T-helper 17 cell (primary cell): ENCODE results near the gene KCNA1. TPM values are rescaled to one million over a fixed set of nuclear protein-coding genes. Genes with fewer than 3 reads are reported as not detected.
"Not testable (repeated sequence)": the region's sequence is repeated elsewhere in the genome, so short reads cannot be mapped to it uniquely, and the experiment has no call there.

ENCODE experiments used
- ATAC-seq: fragments of 150-1000 bp; cut with Tn5 transposase; 2 replicates; pipeline ENCODE4 v1.10.0; 2021; ENCODE audit warnings: mild to moderate bottlenecking, moderate library complexity
- DNase-seq, 3 donors: peaks; one replicate each; pipeline versions ENCODE4 v3.0.0 to v3.0.0-alpha.2; 2020 to 2021
- H3K9me3 ChIP-seq: one replicate; pipeline ENCODE4 v1.7.0; 2013; ENCODE audit warnings: low read length, mild to moderate bottlenecking; ENCODE audit not compliant: control insufficient read depth, poor library complexity, severe bottlenecking
- H3K27ac Mint-ChIP-seq: one replicate; pipeline ENCODE4 v1.8.0; 2022; ENCODE audit warnings: mild to moderate bottlenecking, moderate library complexity, mixed read lengths
- H3K27me3 Mint-ChIP-seq: one replicate; pipeline ENCODE4 v1.8.0; 2022; ENCODE audit warnings: mixed read lengths
- H3K36me3 Mint-ChIP-seq: one replicate; pipeline ENCODE4 v1.8.0; 2022; ENCODE audit warnings: low read depth, mixed read lengths
- H3K4me1 Mint-ChIP-seq: one replicate; pipeline ENCODE4 v1.8.0; 2022; ENCODE audit warnings: mild to moderate bottlenecking, mixed read lengths
- H3K4me3 Mint-ChIP-seq: one replicate; pipeline ENCODE4 v1.8.0; 2022; ENCODE audit warnings: mild to moderate bottlenecking, moderate library complexity, mixed read lengths
- total RNA-seq, 4 donors: library from RNA in 2 of 4; stranded (reverse) in 2 of 4; gene quantifications; one replicate each; pipeline ENCODE4 v1.2.3 and lab custom pipeline; 2022 to 2026

The KCNA1 gene
- total RNA-seq = not detected
- total RNA-seq (lab: John Stamatoyannopoulos, UW) = 0 reads per million in 2 donors

- ATAC-seq (peak; percentile 30), DNase-seq (no peak)
- peaks cover 16% of the 10 kb centered on the region for H3K4me1 Mint-ChIP-seq
- H3K36me3 Mint-ChIP-seq = peaks cover 11% of the 10 kb centered on the region
- peak within 1 kb of the TSS; percentile 91 for H3K4me3 Mint-ChIP-seq
- H3K27ac Mint-ChIP-seq = no peak within 1 kb of the TSS
- H3K9me3 ChIP-seq = peaks cover 4% of the 10 kb centered on the region
- H3K27me3 Mint-ChIP-seq = peaks cover 24% of the 10 kb centered on the region
Observed at GRCh38 chr12:4909734-4910501, at the start of gene KCNA1. TSS of gene KCNA1 (plus strand) at chr12:4909905. CDS start at chr12:4911379, 1,474 bp downstream.

GRCh38 chr12:4860741-4861140 is 49.0 kb upstream of the KCNA1 start:
- H3K4me1 Mint-ChIP-seq = peaks cover 9% of the 10 kb centered on the region
- H3K27me3 Mint-ChIP-seq = peaks cover 72% of the 10 kb centered on the region
- H3K4me3 Mint-ChIP-seq = no peak overlapping the region
- no peaks in the 10 kb centered on the region for H3K9me3 ChIP-seq
- no peak overlapping the region for H3K27ac Mint-ChIP-seq
- H3K36me3 Mint-ChIP-seq = peaks cover 3% of the 10 kb centered on the region
- ATAC-seq (no peak), DNase-seq (no peak)

- no peak overlapping the region for H3K4me3 Mint-ChIP-seq
- ATAC-seq = no peak
- H3K27ac Mint-ChIP-seq = no peak overlapping the region
- no peak for DNase-seq
- no peaks in the 10 kb centered on the region for H3K9me3 ChIP-seq
- H3K27me3 Mint-ChIP-seq = peaks cover 86% of the 10 kb centered on the region
- peaks cover 5% of the 10 kb centered on the region for H3K4me1 Mint-ChIP-seq
- peaks cover 3% of the 10 kb centered on the region for H3K36me3 Mint-ChIP-seq
Observed at GRCh38 chr12:4862809-4863208, 46.9 kb upstream of the KCNA1 start.

- H3K9me3 ChIP-seq = no peaks in the 10 kb centered on the region
- Mint-ChIP-seq H3K27me3 (peaks cover 82% of the 10 kb centered on the region), H3K4me1 (no peaks in the 10 kb centered on the region), H3K4me3 (no peak overlapping the region), H3K36me3 (peaks cover 3% of the 10 kb centered on the region), H3K27ac (no peak overlapping the region)
- DNase-seq (no peak), ATAC-seq (no peak)
Observed at GRCh38 chr12:4864575-4864974, 45.1 kb upstream of the KCNA1 start.

DNA sequence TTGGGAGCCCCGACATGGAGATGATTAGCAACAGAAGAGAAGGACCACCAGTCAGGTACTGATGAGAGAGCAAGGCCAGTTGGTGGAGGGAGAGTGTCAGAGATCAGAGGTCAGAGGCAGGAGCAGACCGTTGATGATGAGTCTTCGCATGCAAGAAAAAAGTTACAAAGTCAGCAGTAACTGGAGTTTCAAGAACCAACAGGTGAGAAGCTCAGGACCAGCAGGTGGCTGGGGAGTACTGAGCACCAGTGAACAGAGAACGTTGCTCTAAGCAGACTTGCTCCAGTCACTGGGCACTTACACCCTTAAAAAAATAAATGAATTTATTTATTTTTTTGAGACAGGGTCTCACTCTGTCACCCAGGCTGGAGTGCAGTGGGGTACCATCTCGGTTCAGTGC is 44.5 kb upstream of the KCNA1 start:
- ATAC-seq (no peak), DNase-seq (no peak)
- peaks cover 81% of the 10 kb centered on the region for H3K27me3 Mint-ChIP-seq
- H3K36me3 Mint-ChIP-seq = peaks cover 3% of the 10 kb centered on the region
- no peak overlapping the region for H3K27ac Mint-ChIP-seq
- H3K9me3 ChIP-seq = no peaks in the 10 kb centered on the region
- H3K4me3 Mint-ChIP-seq = no peak overlapping the region
- H3K4me1 Mint-ChIP-seq = no peaks in the 10 kb centered on the region

GRCh38 chr12:4866299-4866698 is 43.4 kb upstream of the KCNA1 start:
- ATAC-seq (no peak), DNase-seq (no peak)
- Mint-ChIP-seq H3K27ac (no peak overlapping the region), H3K27me3 (peaks cover 80% of the 10 kb centered on the region), H3K4me1 (no peaks in the 10 kb centered on the region), H3K4me3 (no peak overlapping the region), H3K36me3 (peaks cover 3% of the 10 kb centered on the region)
- H3K9me3 ChIP-seq = no peaks in the 10 kb centered on the region

- Mint-ChIP-seq H3K4me3 (no peak overlapping the region), H3K4me1 (no peaks in the 10 kb centered on the region), H3K27me3 (peaks cover 73% of the 10 kb centered on the region), H3K27ac (no peak overlapping the region), H3K36me3 (peaks cover 3% of the 10 kb centered on the region)
- no peak for DNase-seq
- no peak for ATAC-seq
- no peaks in the 10 kb centered on the region for H3K9me3 ChIP-seq
Observed at GRCh38 chr12:4867384-4867783, 42.3 kb upstream of the KCNA1 start.

DNA sequence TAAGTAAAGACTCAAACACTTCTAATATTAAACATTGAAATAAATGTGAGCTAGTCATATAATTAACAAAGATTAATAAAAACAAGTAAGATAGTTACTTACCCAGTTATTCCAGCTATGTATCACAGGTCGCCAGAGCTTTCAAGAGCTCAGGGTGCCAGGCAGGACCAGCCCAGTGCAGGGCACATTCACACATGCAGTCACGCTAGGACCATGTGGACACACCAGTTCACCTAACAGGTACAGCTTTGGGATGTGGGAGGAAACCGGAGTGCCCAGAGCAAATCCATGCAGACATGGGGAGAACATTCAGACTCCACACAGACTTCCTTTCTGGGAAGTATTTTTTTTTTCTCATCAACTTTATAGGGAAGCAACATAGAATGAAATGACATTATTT is 39.3 kb upstream of the KCNA1 start:
- DNase-seq (no peak), ATAC-seq (no peak)
- no peak overlapping the region for H3K27ac Mint-ChIP-seq
- H3K27me3 Mint-ChIP-seq = peaks cover 55% of the 10 kb centered on the region
- H3K4me3 Mint-ChIP-seq = no peak overlapping the region
- H3K36me3 Mint-ChIP-seq = no peaks in the 10 kb centered on the region
- no peaks in the 10 kb centered on the region for H3K9me3 ChIP-seq
- peaks cover 3% of the 10 kb centered on the region for H3K4me1 Mint-ChIP-seq

DNA sequence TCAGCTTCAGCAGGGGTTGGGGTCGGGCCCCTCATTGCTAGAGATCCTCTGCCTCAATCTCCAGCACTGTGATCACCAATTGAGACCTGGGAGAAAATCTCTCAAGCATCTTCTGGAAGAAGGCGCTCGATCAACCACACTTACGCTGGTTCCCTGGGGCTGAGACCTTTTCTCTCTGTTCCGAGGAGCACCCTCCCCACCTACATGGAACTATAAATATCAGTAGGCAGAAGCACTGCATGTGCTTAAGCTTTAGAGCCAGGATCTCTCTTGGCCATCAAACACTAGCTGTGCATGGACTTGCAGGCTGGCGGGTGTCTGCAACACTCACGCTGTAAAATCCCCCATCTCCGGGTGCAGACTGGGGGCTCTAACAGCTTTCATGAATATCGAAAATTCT is 38.2 kb upstream of the KCNA1 start:
- ATAC-seq = no peak
- H3K36me3 Mint-ChIP-seq = no peaks in the 10 kb centered on the region
- no peaks in the 10 kb centered on the region for H3K9me3 ChIP-seq
- no peak overlapping the region for H3K4me3 Mint-ChIP-seq
- peaks cover 45% of the 10 kb centered on the region for H3K27me3 Mint-ChIP-seq
- H3K27ac Mint-ChIP-seq = no peak overlapping the region
- DNase-seq = no peak
- peaks cover 5% of the 10 kb centered on the region for H3K4me1 Mint-ChIP-seq

GRCh38 chr12:4873947-4874346 is 35.8 kb upstream of the KCNA1 start:
- DNase-seq (no peak), ATAC-seq (no peak)
- no peaks in the 10 kb centered on the region for H3K36me3 Mint-ChIP-seq
- peaks cover 5% of the 10 kb centered on the region for H3K4me1 Mint-ChIP-seq
- H3K4me3 Mint-ChIP-seq = no peak overlapping the region
- H3K27me3 Mint-ChIP-seq = peaks cover 35% of the 10 kb centered on the region
- no peak overlapping the region for H3K27ac Mint-ChIP-seq
- H3K9me3 ChIP-seq = no peaks in the 10 kb centered on the region

DNA sequence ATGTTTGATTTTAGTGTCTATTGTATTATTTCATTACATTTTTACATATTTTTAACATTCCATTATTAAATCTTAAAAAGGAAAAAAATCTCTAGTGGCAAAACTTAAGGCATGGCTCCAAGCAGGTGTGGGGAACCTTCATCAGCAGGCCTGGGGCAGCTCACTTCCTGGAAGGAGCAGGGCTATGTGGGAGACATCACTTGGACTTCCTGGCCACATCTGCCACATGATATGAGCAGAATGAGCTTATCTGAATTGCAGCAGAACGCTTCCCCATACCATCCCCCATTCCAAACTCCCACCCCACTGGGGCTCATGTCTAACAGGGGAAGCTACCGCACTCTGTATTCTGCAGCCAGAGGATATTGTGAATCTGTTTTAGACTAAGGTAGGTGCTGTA is 35.0 kb upstream of the KCNA1 start:
- Mint-ChIP-seq H3K36me3 (no peaks in the 10 kb centered on the region), H3K4me1 (peaks cover 5% of the 10 kb centered on the region), H3K27ac (no peak overlapping the region), H3K4me3 (no peak overlapping the region), H3K27me3 (peaks cover 31% of the 10 kb centered on the region)
- H3K9me3 ChIP-seq = no peaks in the 10 kb centered on the region
- no peak for ATAC-seq
- DNase-seq = no peak

- H3K9me3 ChIP-seq, ATAC-seq, H3K4me1 Mint-ChIP-seq, DNase-seq, H3K4me3 Mint-ChIP-seq, H3K27ac Mint-ChIP-seq, H3K36me3 Mint-ChIP-seq: not testable (repeated sequence)
- peaks cover 29% of the 10 kb centered on the region for H3K27me3 Mint-ChIP-seq
Observed at GRCh38 chr12:4879481-4879880, 30.2 kb upstream of the KCNA1 start.

GRCh38 chr12:4881266-4882064 is 28.2 kb upstream of the KCNA1 start:
- H3K4me1 Mint-ChIP-seq = no peaks in the 10 kb centered on the region
- H3K9me3 ChIP-seq = no peaks in the 10 kb centered on the region
- H3K4me3 Mint-ChIP-seq = no peak overlapping the region
- H3K27me3 Mint-ChIP-seq = peaks cover 44% of the 10 kb centered on the region
- ATAC-seq = no peak
- no peak overlapping the region for H3K27ac Mint-ChIP-seq
- no peak for DNase-seq
- H3K36me3 Mint-ChIP-seq = no peaks in the 10 kb centered on the region
